Stromal cell of bone marrow (primary cell): ENCODE measurements around the gene SPATA13.
"Not testable (repeated sequence)": the region's sequence is repeated elsewhere in the genome, so short reads cannot be mapped to it uniquely, and the experiment has no call there.

Source experiments
- DNase-seq: peaks from one replicate; pipeline ENCODE4 v3.0.0-alpha.2; 2012; ENCODE audit warnings: low read depth

Gene SPATA13

GRCh38 chr13:24318878-24319277, 158.4 kb downstream of the SPATA13 start:
- DNase-seq = not testable (repeated sequence)

- DNase-seq = not testable (repeated sequence)
Measured at GRCh38 chr13:24319641-24320040, 159.1 kb downstream of the SPATA13 start.

- not testable (repeated sequence) for DNase-seq
Measured at GRCh38 chr13:24321416-24321815, 160.9 kb downstream of the SPATA13 start.

- not testable (repeated sequence) for DNase-seq
Measured at GRCh38 chr13:24322470-24322869, 161.9 kb downstream of the SPATA13 start.

- no peak for DNase-seq
Measured at GRCh38 chr13:24323036-24323738, 162.7 kb downstream of the SPATA13 start.

GRCh38 chr13:24323739-24324075, 163.2 kb downstream of the SPATA13 start:
- DNase-seq = no peak

- DNase-seq = not testable (repeated sequence)
Measured at GRCh38 chr13:24327598-24327997, 167.1 kb downstream of the SPATA13 start.

- DNase-seq = no peak
Measured at GRCh38 chr13:24328145-24328544, 167.6 kb downstream of the SPATA13 start.

- DNase-seq = no peak
Measured at GRCh38 chr13:24338721-24339120, 178.2 kb downstream of the SPATA13 start.

- DNase-seq = no peak
Measured at GRCh38 chr13:24339937-24340607, 179.6 kb downstream of the SPATA13 start.

GRCh38 chr13:24340608-24340955, 180.1 kb downstream of the SPATA13 start:
- no peak for DNase-seq

- DNase-seq = peak; percentile 6
Measured at GRCh38 chr13:24341439-24341838, 180.9 kb downstream of the SPATA13 start.

GRCh38 chr13:24348385-24348784, 187.9 kb downstream of the SPATA13 start:
- no peak for DNase-seq

GRCh38 chr13:24348797-24349515, 188.4 kb downstream of the SPATA13 start:
- no peak for DNase-seq

- DNase-seq = not testable (repeated sequence)
Measured at GRCh38 chr13:24349778-24350664, 189.5 kb downstream of the SPATA13 start.

- no peak for DNase-seq
Measured at GRCh38 chr13:24351423-24351822, 190.9 kb downstream of the SPATA13 start.

GRCh38 chr13:24353736-24354135, 193.2 kb downstream of the SPATA13 start:
- DNase-seq = no peak

- DNase-seq = no peak
Measured at GRCh38 chr13:24355103-24355502, 194.6 kb downstream of the SPATA13 start.

- no peak for DNase-seq
Measured at GRCh38 chr13:24356270-24356669, 195.8 kb downstream of the SPATA13 start.
